Measurements from ENCODE around the gene EMX1.

GRCh38 chr2:72964146-72964525 is 46.8 kb downstream of the EMX1 start:
- TF ChIP-seq CTCF (IDR thresholded peaks at IDR 0.05; ENCODE audit: poor library complexity, severe bottlenecking) (no peak), TAF1 (IDR thresholded peaks at IDR 0.05; ENCODE audit: low read depth) (no peak), POLR2AphosphoS5 (IDR thresholded peaks at IDR 0.05) (no peak), EP300 (conservative IDR thresholded peaks at IDR 0.05; ENCODE audit: poor library complexity, severe bottlenecking) (no peak), RAD21 (conservative IDR thresholded peaks at IDR 0.05) (no peak), EZH2 (IDR thresholded peaks at IDR 0.05; ENCODE audit: borderline replicate concordance, insufficient read depth, low read length, poor library complexity, severe bottlenecking) (no peak), SMC3 (conservative IDR thresholded peaks at IDR 0.05; ENCODE audit: poor library complexity) (no peak), REST (IDR thresholded peaks at IDR 0.05; ENCODE audit: borderline replicate concordance) (no peak), MXI1 (conservative IDR thresholded peaks at IDR 0.05; ENCODE audit: poor library complexity, severe bottlenecking) (no peak)

All from neural cell (in vitro differentiated cells).